ENCODE results near the gene CCDC66. TPM values are rescaled to one million over a fixed set of nuclear protein-coding genes. Genes with fewer than 3 reads are reported as not detected.

CCDC66 gene
- total and polyA plus RNA-seq, 8 donors: 7.1 to 15.3 (median 11.4) TPM

DNA sequence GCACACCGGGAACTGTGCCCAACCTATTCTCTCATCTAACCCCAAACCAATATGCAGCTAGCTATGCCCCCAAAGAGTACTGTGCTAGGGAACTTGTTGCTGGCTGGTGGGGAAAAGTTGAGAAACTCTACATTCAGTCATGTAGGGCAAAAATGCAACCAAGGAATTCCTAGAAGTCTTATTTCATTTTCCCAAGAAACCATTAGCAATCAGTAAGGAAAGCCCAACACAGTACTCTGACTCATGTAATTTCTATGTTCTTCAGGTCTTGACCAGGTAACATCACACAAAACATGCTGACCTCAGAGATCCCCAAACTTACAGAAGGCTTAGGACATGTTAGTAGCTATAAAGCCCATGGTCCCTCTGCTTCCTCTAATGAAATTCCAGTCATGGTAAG lies 74.0 kb downstream of the CCDC66 start:
- intact Hi-C loops (cut with DNase I): no loop called here
- FAIRE-seq (no peak), ATAC-seq (no peak), DNase-seq (no peak)
- no peak for TF ChIP-seq CTCF (IDR thresholded peaks at IDR 0.05)
- WGBS, 2 donors: 88 to 97% methylated on average over 1 of the region's 1 CpG
- H3K27ac ChIP-seq: no peak overlapping the region
- no peaks in the 10 kb centered on the region for H3K27me3 ChIP-seq
- peaks cover 0 to 22% (median 0%) of the 10 kb centered on the region in 3 donors for H3K36me3 ChIP-seq
- peaks cover 11 to 15% (median 12%) of the 10 kb centered on the region in 3 donors for H3K4me1 ChIP-seq
- H3K4me3 ChIP-seq: no peak overlapping the region
- no peaks in the 10 kb centered on the region for H3K9me3 ChIP-seq

- H3K36me3 ChIP-seq: peaks cover 0 to 34% (median 2%) of the 10 kb centered on the region in 3 donors
- ATAC-seq (no peak), FAIRE-seq (no peak), DNase-seq (no peak)
- H3K9me3 ChIP-seq: no peaks in the 10 kb centered on the region
- H3K27ac ChIP-seq: no peak overlapping the region
- peaks cover 8 to 12% (median 11%) of the 10 kb centered on the region in 3 donors for H3K4me1 ChIP-seq
- H3K4me3 ChIP-seq: no peak overlapping the region
- intact Hi-C loops (cut with DNase I): no loop called here
- TF ChIP-seq CTCF (IDR thresholded peaks at IDR 0.05): no peak
- H3K27me3 ChIP-seq: no peaks in the 10 kb centered on the region
- WGBS, 2 donors: 91 to 93% methylated on average over 4 of the region's 4 CpGs
Observed at GRCh38 chr3:56633181-56633580, 76.2 kb downstream of the CCDC66 start.

DNA sequence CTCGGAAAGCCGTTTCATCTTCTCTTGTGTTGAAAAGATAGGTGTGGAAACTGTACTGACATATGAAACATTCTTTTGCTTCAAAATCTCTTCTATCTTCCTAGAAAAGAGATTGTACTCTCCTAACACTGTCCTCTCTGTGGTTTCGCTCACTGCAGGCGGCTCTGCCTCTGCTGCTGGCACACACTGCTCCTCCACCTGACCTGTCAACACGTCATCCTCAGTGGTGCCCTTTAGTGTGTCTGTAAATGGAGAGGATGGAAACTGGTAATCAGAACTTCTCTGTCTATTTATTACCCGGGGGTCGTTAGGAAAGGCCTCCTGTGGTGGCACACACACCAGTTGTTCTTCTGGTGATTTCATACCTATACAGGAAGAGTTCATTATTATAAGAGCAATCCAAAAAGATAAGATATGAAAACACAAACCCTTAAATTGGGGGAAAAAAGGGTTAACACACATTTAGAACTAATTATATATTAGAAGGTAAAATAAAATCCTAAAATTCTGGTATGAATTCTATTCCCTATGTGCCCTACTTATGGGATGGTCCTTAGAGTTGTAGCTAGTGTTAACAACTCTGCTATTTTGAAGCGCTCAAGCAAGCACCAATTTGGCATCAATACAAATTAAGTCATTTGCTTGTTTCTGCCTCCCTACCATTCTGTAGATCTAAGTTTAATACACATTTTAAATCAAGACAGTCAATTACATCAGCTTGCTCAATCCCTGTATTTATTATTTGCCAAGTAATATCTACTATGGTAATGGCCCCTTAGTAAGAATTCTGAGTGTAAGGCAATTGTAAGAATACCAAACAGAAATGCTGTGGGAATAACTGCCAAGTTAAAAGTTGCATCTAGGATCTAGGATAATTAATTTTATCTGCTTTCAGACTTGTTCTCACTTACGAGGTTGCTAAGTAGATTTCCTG lies 76.9 kb downstream of the CCDC66 start:
- DNase-seq (no peak), ATAC-seq (no peak), FAIRE-seq (no peak)
- Histone ChIP-seq H3K27ac (no peak overlapping the region), H3K36me3 (peaks cover 0 to 40% (median 3%) of the 10 kb centered on the region in 3 donors), H3K27me3 (no peaks in the 10 kb centered on the region), H3K9me3 (no peaks in the 10 kb centered on the region), H3K4me3 (no peak overlapping the region), H3K4me1 (peaks cover under 1 to 12% (median 11%) of the 10 kb centered on the region in 3 donors)
- 87 to 88% methylated on average over 9 of the region's 9 CpGs for WGBS, 2 donors
- TF ChIP-seq CTCF (IDR thresholded peaks at IDR 0.05): no peak
- intact Hi-C loops (cut with DNase I): no loop called here

DNA sequence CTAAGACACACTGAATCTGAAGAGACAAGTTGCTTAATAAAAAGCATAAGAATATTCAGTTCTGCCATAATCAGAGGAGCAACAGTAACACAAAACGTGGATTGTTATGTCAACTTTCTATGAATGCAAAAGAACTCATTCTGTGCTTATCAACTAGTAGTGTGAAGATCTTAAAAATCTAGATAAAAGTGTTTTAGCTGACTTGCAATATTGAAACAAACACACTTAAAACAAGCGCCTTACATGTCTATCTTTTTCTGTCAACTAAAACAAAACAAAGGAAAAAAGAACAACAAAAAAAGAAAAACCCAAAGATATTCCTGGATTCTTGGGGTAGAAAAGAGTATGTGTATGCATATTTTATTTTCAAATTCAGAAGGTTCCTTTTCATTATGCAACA lies 88.4 kb downstream of the CCDC66 start:
- H3K9me3 ChIP-seq: no peaks in the 10 kb centered on the region
- DNase-seq (no peak), ATAC-seq (no peak), FAIRE-seq (no peak)
- no peaks in the 10 kb centered on the region for H3K27me3 ChIP-seq
- intact Hi-C loops (cut with DNase I): no loop called here
- no peaks in the 10 kb centered on the region for H3K4me1 ChIP-seq
- H3K4me3 ChIP-seq: no peak overlapping the region
- TF ChIP-seq CTCF (IDR thresholded peaks at IDR 0.05): no peak
- no peak overlapping the region for H3K27ac ChIP-seq
- peaks cover 5 to 32% (median 29%) of the 10 kb centered on the region in 3 donors for H3K36me3 ChIP-seq
- WGBS, 2 donors: 93 to 95% methylated on average over 2 of the region's 2 CpGs

GRCh38 chr3:56654460-56654859 lies 97.5 kb downstream of the CCDC66 start:
- DNase-seq (no peak), FAIRE-seq (no peak), ATAC-seq (no peak)
- Histone ChIP-seq H3K27me3 (no peaks in the 10 kb centered on the region), H3K36me3 (peaks cover 0 to 35% (median 7%) of the 10 kb centered on the region in 3 donors), H3K27ac (no peak overlapping the region), H3K4me1 (no peaks in the 10 kb centered on the region), H3K4me3 (no peak overlapping the region), H3K9me3 (no peaks in the 10 kb centered on the region)
- TF ChIP-seq CTCF (IDR thresholded peaks at IDR 0.05): no peak
- intact Hi-C loops (cut with DNase I): no loop called here
- WGBS, 2 donors: 84 to 88% methylated on average over 1 of the region's 1 CpG

Measured in pancreas (tissue), 10 donors.